Measurements from ENCODE around the gene TEX36.

- TF ChIP-seq CTCF (IDR thresholded peaks at IDR 0.05) (no peak), EP300 (IDR thresholded peaks at IDR 0.05) (no peak)
Observed at GRCh38 chr10:125689955-125690569, 7.1 kb upstream of the TEX36 start.

All from esophagus muscularis mucosa (tissue), 3 donors.